ENCODE results near the gene CDK19. TPM values are rescaled to one million over a fixed set of nuclear protein-coding genes. Genes with fewer than 3 reads are reported as not detected.

CDK19 gene
- total RNA-seq, 1 experiment from 2014 or later = 7.0 TPM

- no peak overlapping the region for H4K8ac ChIP-seq (replicated peaks; ENCODE audit: insufficient read length, low read depth, low read length)
- no peak overlapping the region for H4K5ac ChIP-seq (ENCODE audit: insufficient read length, low read depth, low read length)
- no peak overlapping the region for H2BK20ac ChIP-seq (ENCODE audit: low read depth, low read length, poor library complexity, severe bottlenecking)
- no peaks in the 10 kb centered on the region for H3K27me3 ChIP-seq (ENCODE audit: insufficient read depth, low read length)
- H3K4me3 Mint-ChIP-seq = no peak overlapping the region
- H3K23me2 ChIP-seq (ENCODE audit: insufficient read length, low read depth, low read length, poor library complexity, severe bottlenecking) = no peaks in the 10 kb centered on the region
- no peaks in the 10 kb centered on the region for H3K9me3 ChIP-seq (ENCODE audit: control insufficient read depth, low read depth, low read length)
- H3K79me2 ChIP-seq (ENCODE audit: insufficient read depth, low read length) = no peaks in the 10 kb centered on the region
- H3K9ac ChIP-seq (ENCODE audit: extremely low read depth, insufficient read length, low read length) = no peak overlapping the region
- H3K4ac ChIP-seq (ENCODE audit: low read depth, low read length) = no peak overlapping the region
- no CpG with 5 or more reads among the region's 4 CpGs for WGBS (ENCODE audit: extremely low coverage, insufficient read length, low lambda C conversion rate)
- H3K18ac ChIP-seq (ENCODE audit: insufficient read length, low read depth, low read length) = no peak overlapping the region
- H3K27ac ChIP-seq (ENCODE audit: insufficient read length, low read depth, low read length) = no peak overlapping the region
- TF ChIP-seq, protein P1, sequence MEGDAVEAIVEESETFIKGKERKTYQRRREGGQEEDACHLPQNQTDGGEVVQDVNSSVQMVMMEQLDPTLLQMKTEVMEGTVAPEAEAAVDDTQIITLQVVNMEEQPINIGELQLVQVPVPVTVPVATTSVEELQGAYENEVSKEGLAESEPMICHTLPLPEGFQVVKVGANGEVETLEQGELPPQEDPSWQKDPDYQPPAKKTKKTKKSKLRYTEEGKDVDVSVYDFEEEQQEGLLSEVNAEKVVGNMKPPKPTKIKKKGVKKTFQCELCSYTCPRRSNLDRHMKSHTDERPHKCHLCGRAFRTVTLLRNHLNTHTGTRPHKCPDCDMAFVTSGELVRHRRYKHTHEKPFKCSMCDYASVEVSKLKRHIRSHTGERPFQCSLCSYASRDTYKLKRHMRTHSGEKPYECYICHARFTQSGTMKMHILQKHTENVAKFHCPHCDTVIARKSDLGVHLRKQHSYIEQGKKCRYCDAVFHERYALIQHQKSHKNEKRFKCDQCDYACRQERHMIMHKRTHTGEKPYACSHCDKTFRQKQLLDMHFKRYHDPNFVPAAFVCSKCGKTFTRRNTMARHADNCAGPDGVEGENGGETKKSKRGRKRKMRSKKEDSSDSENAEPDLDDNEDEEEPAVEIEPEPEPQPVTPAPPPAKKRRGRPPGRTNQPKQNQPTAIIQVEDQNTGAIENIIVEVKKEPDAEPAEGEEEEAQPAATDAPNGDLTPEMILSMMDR (conservative IDR thresholded peaks at IDR 0.05) = no peak
- H3K27ac Mint-ChIP-seq = no peak overlapping the region
- no peak overlapping the region for H2BK12ac ChIP-seq (ENCODE audit: insufficient read length, low read depth, low read length)
- no peak overlapping the region for H2AFZ ChIP-seq (ENCODE audit: low read length)
- H2BK120ac ChIP-seq (ENCODE audit: low read depth, low read length, poor library complexity, severe bottlenecking) = no peak overlapping the region
- H3K23ac ChIP-seq (ENCODE audit: insufficient read length, low read depth, low read length) = no peak overlapping the region
- H2BK5ac ChIP-seq (ENCODE audit: insufficient read length, low read length) = no peak overlapping the region
- no peak overlapping the region for H4K91ac ChIP-seq (ENCODE audit: insufficient read length, low read depth, low read length)
- no peak overlapping the region for H3K56ac ChIP-seq (ENCODE audit: insufficient read length, low read depth, low read length)
- H3K79me1 ChIP-seq (ENCODE audit: insufficient read depth, low read depth, low read length, poor library complexity, severe bottlenecking) = no peaks in the 10 kb centered on the region
- no peak for DNase-seq
- H3T11ph ChIP-seq (ENCODE audit: low read length) = no peak overlapping the region
- peaks cover 0 to 5% of the 10 kb centered on the region in 2 experiments; a peak in 2 of 4 replicates for H3K4me1 Mint-ChIP-seq
- H3K9me3 Mint-ChIP-seq = no peaks in the 10 kb centered on the region
- H4K20me1 ChIP-seq (ENCODE audit: control insufficient read depth, insufficient read depth, insufficient read length) = no peaks in the 10 kb centered on the region
- no peak overlapping the region for H2AK5ac ChIP-seq (ENCODE audit: insufficient read length, low read length)
- no peaks in the 10 kb centered on the region for H3K4me1 ChIP-seq (ENCODE audit: insufficient read depth, low read length)
- H3K4me2 ChIP-seq (ENCODE audit: insufficient read depth, insufficient read length, low read length) = no peak overlapping the region
- no peak overlapping the region for H2BK15ac ChIP-seq (ENCODE audit: low read depth, low read length)
- H3K14ac ChIP-seq (ENCODE audit: insufficient read depth, low read length) = no peak overlapping the region
- H3K27me3 Mint-ChIP-seq (ENCODE audit: low read depth) = no peaks in the 10 kb centered on the region
- no peaks in the 10 kb centered on the region for H3K36me3 Mint-ChIP-seq (ENCODE audit: insufficient read depth in 1 of 3, low read depth in 3 of 3)
Observed at GRCh38 chr6:110681543-110682459, 133.5 kb downstream of the CDK19 start.

Data from H9 (cell line).